Skeletal muscle tissue (tissue), 4 donors: ENCODE results near the gene STRIT1. TPM values are rescaled to one million over a fixed set of nuclear protein-coding genes. Genes with fewer than 3 reads are reported as not detected.

Source experiments
- H3K27ac ChIP-seq: one replicate; pipeline ENCODE4 v1.7.0; 2013; ENCODE audit warnings: mild to moderate bottlenecking, low read depth, low read length, inconsistent platforms
- H3K27me3 ChIP-seq, 3 donors: one replicate each; pipeline ENCODE4 v1.7.0; 2013; ENCODE audit warnings: low read length in 3 of 3; ENCODE audit not compliant: control insufficient read depth in 3 of 3, insufficient read depth in 3 of 3
- H3K36me3 ChIP-seq, 3 donors: one replicate each; pipeline ENCODE4 v1.7.0; 2013; ENCODE audit warnings: low read length in 3 of 3; ENCODE audit not compliant: control insufficient read depth in 3 of 3, insufficient read depth in 3 of 3
- H3K4me1 ChIP-seq, 3 donors: one replicate each; pipeline ENCODE4 v1.7.0; 2013; ENCODE audit warnings: low read length in 3 of 3, mild to moderate bottlenecking in 3 of 3; ENCODE audit not compliant: control insufficient read depth in 3 of 3, insufficient read depth in 3 of 3
- H3K4me3 ChIP-seq, 3 donors: one replicate each; pipeline ENCODE4 v1.7.0; 2013; ENCODE audit warnings: low read length in 3 of 3
- H3K9ac ChIP-seq, 3 donors: one replicate each; pipeline ENCODE4 v1.7.0; 2013; ENCODE audit warnings: low read length in 3 of 3, mild to moderate bottlenecking in 3 of 3, moderate library complexity in 2 of 3, low read depth in 1 of 3
- H3K9me3 ChIP-seq, 3 donors: one replicate each; pipeline ENCODE4 v1.7.0; 2013; ENCODE audit warnings: low read length in 3 of 3; ENCODE audit not compliant: control insufficient read depth in 3 of 3
- total RNA-seq: library from RNA; depleted of rRNA; stranded (reverse); fragments of >200 nt; gene quantifications from one replicate; pipeline ENCODE4 v1.2.3, GENCODE V29; 2014
- donor health status: Osteomylitis.

STRIT1 gene
- total RNA-seq, result 1.0 TPM

GRCh38 chr3:155293516-155293915, at the start of gene STRIT1:
STRIT1 (minus strand) TSS chr3:155293683.
- no peaks in the 10 kb centered on the region for H3K4me1 ChIP-seq
- no peaks in the 10 kb centered on the region for H3K27me3 ChIP-seq
- H3K9ac ChIP-seq, result peak within 1 kb of the TSS; percentile 60 to 81 (median 78)
- peaks cover 0 to 5% (median 0%) of the 10 kb centered on the region in 3 donors for H3K36me3 ChIP-seq
- peak within 1 kb of the TSS; percentile 60 to 79 (median 74) for H3K4me3 ChIP-seq
- H3K9me3 ChIP-seq, result peaks cover 0 to 8% (median 2%) of the 10 kb centered on the region in 3 donors
- peak within 1 kb of the TSS; percentile 75 for H3K27ac ChIP-seq

DNA sequence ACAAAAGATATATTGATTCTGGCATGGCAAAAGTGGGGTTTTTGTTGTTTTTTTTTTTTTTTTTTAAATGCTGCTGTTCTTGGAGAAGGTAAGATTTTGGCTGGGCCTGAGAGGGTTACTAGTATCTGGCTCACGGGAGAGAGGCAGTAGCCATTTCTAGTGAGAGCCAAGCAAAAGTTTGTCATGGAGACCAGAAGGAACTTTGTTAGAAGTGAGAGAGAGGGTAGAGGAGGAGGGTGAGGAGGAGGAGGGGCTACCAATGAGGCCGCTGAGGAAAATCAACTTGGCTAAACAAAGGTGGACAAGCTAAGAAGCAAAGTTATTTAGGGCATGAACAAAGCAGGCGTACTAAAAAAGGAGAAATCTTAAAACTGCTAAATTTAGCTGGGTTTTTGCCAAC, 48.9 kb upstream of the STRIT1 start:
- no peak overlapping the region for H3K27ac ChIP-seq
- no peaks in the 10 kb centered on the region for H3K36me3 ChIP-seq
- no peak overlapping the region for H3K9ac ChIP-seq
- no peaks in the 10 kb centered on the region for H3K9me3 ChIP-seq
- H3K4me3 ChIP-seq, result no peak overlapping the region
- no peaks in the 10 kb centered on the region for H3K4me1 ChIP-seq
- H3K27me3 ChIP-seq, result no peaks in the 10 kb centered on the region

GRCh38 chr3:155339052-155339451, 45.6 kb upstream of the STRIT1 start:
- Histone ChIP-seq H3K27ac (no peak overlapping the region), H3K4me1 (no peaks in the 10 kb centered on the region), H3K36me3 (no peaks in the 10 kb centered on the region), H3K9ac (no peak overlapping the region), H3K27me3 (no peaks in the 10 kb centered on the region), H3K4me3 (no peak overlapping the region), H3K9me3 (no peaks in the 10 kb centered on the region)

DNA sequence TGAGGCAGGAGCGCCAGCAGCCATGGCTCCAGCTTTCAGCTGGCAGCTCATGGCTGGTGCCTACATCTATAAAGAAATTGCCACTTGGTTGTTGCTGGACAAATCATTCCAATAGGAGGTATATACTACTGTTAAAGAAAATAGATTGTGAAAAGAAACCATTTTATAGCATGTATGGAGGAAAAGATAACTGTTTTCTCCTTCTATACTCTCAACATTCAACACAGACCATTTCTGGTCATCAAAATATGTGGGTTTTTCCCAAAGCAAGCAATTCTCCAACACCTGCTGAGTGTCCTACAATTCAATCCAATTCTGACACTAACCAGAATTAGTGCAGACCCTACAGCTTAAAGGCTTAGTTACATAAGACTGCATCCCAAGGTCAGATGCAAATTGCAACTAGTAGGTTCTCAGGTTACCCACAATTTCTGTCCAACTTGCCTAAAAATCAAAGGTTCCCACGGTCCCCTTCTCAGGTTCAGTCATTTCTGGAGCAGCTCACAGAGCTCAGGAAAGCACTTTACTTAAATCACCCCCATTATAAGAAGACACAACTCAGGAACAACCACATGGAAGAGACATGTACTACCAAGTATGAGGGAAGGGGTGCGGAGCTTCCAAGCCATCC, 42.4 kb upstream of the STRIT1 start:
- Histone ChIP-seq H3K9ac (no peak overlapping the region), H3K4me1 (no peaks in the 10 kb centered on the region), H3K4me3 (no peak overlapping the region), H3K9me3 (no peaks in the 10 kb centered on the region), H3K36me3 (no peaks in the 10 kb centered on the region), H3K27ac (no peak overlapping the region), H3K27me3 (no peaks in the 10 kb centered on the region)

DNA sequence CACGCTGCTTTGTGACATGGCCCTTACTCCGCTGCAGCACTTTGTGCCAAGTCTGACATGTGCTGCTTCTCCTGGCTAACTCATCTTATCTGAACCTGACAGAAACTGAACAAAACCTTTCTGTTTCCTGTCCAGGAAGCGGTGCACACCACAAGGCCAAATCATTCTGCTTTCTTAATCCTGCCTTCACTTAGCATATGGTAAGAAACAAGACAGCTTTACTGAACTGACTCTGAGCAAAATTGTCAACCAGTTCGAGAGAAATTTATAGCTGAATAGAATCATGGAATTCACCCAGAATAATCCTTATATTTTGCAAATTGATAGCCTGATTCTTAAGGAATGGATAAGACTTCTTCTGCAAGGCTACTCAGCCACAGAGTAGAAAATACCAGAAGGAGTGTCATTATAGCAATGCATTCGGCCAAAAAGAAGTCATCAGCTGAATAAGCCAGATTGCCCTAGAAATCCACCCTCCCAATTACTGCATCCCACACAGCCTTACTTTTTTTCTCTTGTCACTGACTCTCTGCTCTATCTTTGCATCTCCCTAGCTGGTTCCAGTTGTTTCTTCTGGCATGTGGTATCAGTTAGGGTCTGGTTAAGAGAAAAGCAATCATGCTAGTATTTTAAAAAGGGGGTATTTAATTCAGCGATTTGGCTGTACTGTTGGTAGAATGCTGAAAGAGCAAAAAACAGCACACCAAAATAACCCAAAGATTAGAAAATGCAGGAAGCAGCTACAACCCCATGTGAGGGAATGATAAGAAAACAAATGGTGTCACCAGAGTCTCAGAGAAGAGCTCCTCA, 41.6 kb upstream of the STRIT1 start:
- Histone ChIP-seq H3K4me1 (no peaks in the 10 kb centered on the region), H3K4me3 (no peak overlapping the region), H3K36me3 (no peaks in the 10 kb centered on the region), H3K27ac (no peak overlapping the region), H3K9ac (no peak overlapping the region), H3K27me3 (no peaks in the 10 kb centered on the region), H3K9me3 (no peaks in the 10 kb centered on the region)

DNA sequence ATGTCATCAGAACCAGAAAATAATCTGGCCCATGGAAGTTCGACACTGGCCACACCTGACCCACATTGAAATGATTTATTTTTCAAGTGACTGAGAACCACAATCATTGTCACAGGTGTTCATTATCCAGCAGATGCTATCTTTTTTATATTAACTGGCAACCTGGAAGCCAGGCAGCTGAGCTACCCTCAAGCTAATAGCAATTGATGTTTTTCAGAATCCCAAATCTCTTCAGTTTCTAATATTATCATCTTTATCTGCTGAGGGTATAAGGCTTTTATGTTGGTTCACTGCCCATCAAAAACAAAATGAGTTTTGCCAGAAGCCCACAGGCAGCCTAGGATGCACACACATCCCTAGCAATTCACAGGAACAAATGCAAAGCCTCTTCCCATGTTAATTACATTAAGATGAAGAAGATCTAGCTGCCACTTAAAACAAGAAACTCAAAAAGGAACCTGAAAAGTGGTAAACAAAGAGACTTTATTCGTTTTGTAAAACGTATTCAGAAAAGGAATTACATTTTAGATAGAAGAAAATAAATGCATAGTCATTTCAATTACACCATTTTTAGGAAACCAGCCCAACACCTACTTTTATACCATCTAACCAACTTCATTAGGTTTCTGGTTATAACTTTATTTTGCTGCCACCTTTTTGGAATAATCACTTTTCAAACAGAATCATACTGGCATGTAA, 40.9 kb upstream of the STRIT1 start:
- H3K4me1 ChIP-seq, result no peaks in the 10 kb centered on the region
- no peak overlapping the region for H3K4me3 ChIP-seq
- H3K36me3 ChIP-seq, result no peaks in the 10 kb centered on the region
- H3K9me3 ChIP-seq, result no peaks in the 10 kb centered on the region
- no peak overlapping the region for H3K27ac ChIP-seq
- no peak overlapping the region for H3K9ac ChIP-seq
- H3K27me3 ChIP-seq, result no peaks in the 10 kb centered on the region

DNA sequence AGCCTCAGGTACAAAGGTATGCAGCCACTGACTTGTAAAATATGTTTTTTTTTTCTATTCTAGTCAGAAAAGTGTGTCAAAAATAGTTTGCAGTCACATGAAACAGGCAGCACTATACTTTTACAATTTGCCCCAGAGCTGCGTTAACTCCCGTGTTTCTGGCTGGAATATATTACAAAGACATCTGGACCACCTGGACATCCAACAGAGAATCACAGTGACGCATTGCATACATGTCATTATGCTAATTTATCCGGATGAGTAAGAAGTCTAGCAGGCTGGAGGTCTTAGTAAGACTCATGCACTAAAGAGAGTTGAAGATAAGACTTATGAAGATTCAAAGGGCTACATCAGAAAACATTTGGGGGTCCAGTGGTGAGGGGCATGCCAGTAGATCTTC, 39.2 kb upstream of the STRIT1 start:
- Histone ChIP-seq H3K36me3 (no peaks in the 10 kb centered on the region), H3K4me3 (no peak overlapping the region), H3K9me3 (no peaks in the 10 kb centered on the region), H3K9ac (no peak overlapping the region), H3K4me1 (no peaks in the 10 kb centered on the region), H3K27me3 (no peaks in the 10 kb centered on the region), H3K27ac (no peak overlapping the region)

DNA sequence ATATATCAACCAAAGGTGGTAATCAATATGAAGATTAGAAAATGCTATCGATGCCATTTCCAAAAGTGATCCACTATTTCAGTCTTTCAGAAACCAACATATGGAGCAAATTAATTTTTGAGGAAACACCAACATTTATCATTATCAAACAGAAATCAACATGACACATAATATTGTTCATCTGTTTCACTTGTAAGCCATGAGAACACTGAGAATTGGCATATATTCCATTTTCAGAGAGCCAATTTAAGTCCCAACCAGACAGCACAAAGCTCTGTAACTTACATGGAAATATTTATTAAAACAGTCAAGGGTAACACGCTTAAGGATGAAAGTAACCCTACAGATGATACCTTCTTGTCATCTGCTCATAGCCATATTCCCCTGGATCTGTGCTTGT, 37.6 kb upstream of the STRIT1 start:
- no peak overlapping the region for H3K9ac ChIP-seq
- no peak overlapping the region for H3K4me3 ChIP-seq
- H3K36me3 ChIP-seq, result no peaks in the 10 kb centered on the region
- no peak overlapping the region for H3K27ac ChIP-seq
- no peaks in the 10 kb centered on the region for H3K27me3 ChIP-seq
- no peaks in the 10 kb centered on the region for H3K9me3 ChIP-seq
- H3K4me1 ChIP-seq, result no peaks in the 10 kb centered on the region

DNA sequence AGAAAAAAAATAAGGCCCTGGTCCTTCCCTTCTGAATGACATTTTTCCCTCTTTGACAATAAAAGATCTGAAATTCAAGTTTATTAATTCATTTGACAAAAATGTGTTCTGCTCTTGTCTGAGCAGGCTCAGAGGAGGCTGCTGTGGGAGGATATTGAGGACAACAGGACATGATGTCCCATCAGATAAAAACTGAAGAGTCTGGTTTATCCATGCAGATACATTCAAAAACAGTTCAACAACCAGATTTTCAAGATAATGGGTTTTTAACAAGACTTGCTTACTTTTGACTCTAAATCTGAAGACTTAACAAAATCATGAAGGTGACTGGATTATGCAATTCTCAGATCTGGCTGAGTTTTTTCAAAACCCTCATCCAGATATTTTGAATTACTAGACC, 36.9 kb upstream of the STRIT1 start:
- H3K36me3 ChIP-seq, result no peaks in the 10 kb centered on the region
- no peak overlapping the region for H3K4me3 ChIP-seq
- no peaks in the 10 kb centered on the region for H3K9me3 ChIP-seq
- H3K4me1 ChIP-seq, result no peaks in the 10 kb centered on the region
- H3K27ac ChIP-seq, result no peak overlapping the region
- H3K9ac ChIP-seq, result no peak overlapping the region
- no peaks in the 10 kb centered on the region for H3K27me3 ChIP-seq

DNA sequence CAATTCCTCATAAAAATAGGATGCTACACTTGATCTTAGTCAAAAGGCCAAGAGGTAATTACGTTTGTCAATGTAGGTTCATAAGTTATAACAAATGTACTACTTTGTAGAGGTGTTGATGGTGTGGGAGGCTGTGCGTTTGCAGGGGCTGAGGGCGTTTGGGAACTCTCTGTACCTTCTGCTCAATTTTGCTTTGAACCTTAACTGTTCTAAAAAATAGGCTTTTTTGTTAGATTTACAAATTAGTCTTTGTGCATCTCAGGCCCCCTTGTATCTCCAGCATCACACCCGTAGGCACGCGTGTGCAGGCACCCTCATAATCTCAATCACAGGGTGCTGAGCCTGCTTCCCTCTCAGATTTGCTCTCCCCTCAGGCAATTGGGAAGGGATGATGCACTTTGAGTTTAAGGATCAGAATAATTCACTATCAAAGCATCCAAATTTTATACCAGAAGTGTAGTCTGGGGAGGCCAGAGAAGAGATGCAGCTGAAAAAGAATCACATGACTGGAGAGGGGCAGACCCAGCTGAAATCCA, 36.1 kb upstream of the STRIT1 start:
- Histone ChIP-seq H3K27me3 (no peaks in the 10 kb centered on the region), H3K4me3 (no peak overlapping the region), H3K4me1 (no peaks in the 10 kb centered on the region), H3K9ac (no peak overlapping the region), H3K36me3 (no peaks in the 10 kb centered on the region), H3K9me3 (no peaks in the 10 kb centered on the region), H3K27ac (no peak overlapping the region)
